Osteoblast (primary cell): Measurements from ENCODE around the gene RNF144A. TPM values are rescaled to one million over a fixed set of nuclear protein-coding genes. Genes with fewer than 3 reads are reported as not detected.

Experiments
- DNase-seq: peaks from one replicate; pipeline ENCODE4 v3.0.0; 2011; ENCODE audit warnings: low spot score, mixed read lengths; ENCODE audit not compliant: insufficient read length; ENCODE audit errors: missing footprints
- H2AFZ ChIP-seq: 2 replicates; pipeline ENCODE4 v1.6.0; 2011; ENCODE audit warnings: mild to moderate bottlenecking, low read length
- H3K27ac ChIP-seq: 2 replicates; pipeline ENCODE4 v1.5.1; 2011; ENCODE audit warnings: mild to moderate bottlenecking, low read depth, low read length, moderate library complexity
- H3K27me3 ChIP-seq: 2 replicates; pipeline ENCODE4 v1.6.0; 2012; ENCODE audit warnings: mild to moderate bottlenecking, control low read depth, inconsistent platforms, low read length, moderate library complexity; ENCODE audit not compliant: insufficient read depth
- H3K36me3 ChIP-seq: 2 replicates; pipeline ENCODE4 v1.5.1; 2011; ENCODE audit warnings: mild to moderate bottlenecking, low read length, control low read depth, moderate library complexity; ENCODE audit not compliant: insufficient read depth
- H3K4me1 ChIP-seq: 2 replicates; pipeline ENCODE4 v1.5.1; 2011; ENCODE audit warnings: mild to moderate bottlenecking, low read length, control low read depth, moderate library complexity; ENCODE audit not compliant: insufficient read depth
- H3K4me2 ChIP-seq: 2 replicates; pipeline ENCODE4 v1.6.0; 2011; ENCODE audit warnings: mild to moderate bottlenecking, low read length; ENCODE audit not compliant: insufficient read depth
- H3K4me3 ChIP-seq: fragments of 200-600 bp; sonication (generic); 3 replicates; pipeline ENCODE4 v1.5.1; 2012; ENCODE audit warnings: mild to moderate bottlenecking, low read length, inconsistent platforms; ENCODE audit not compliant: insufficient read depth
- H3K79me2 ChIP-seq: 2 replicates; pipeline ENCODE4 v1.6.0; 2012; ENCODE audit warnings: mild to moderate bottlenecking, low read length, control low read depth, inconsistent platforms; ENCODE audit not compliant: insufficient read depth
- H3K9me3 ChIP-seq: 2 replicates; pipeline ENCODE4 v1.5.1; 2011; ENCODE audit warnings: low read depth, low read length, control low read depth
- H4K20me1 ChIP-seq: 2 replicates; pipeline ENCODE4 v1.6.0; 2012; ENCODE audit warnings: mild to moderate bottlenecking, low read length, control low read depth; ENCODE audit not compliant: insufficient read depth
- total RNA-seq: library from RNA; depleted of rRNA; stranded (reverse); fragments of >200 nt; gene quantifications from 2 replicates; pipeline ENCODE4 v1.2.3, GENCODE V29; 2012
- TF ChIP-seq, protein P1 (sequence below): IDR thresholded peaks from 2 replicates; pipeline ENCODE4 v1.5.1; 2011; ENCODE audit warnings: mild to moderate bottlenecking, low read depth, low read length, moderate library complexity; ENCODE audit errors: extremely low read depth

The RNF144A gene
- total RNA-seq, 1 donor, result 15.9 TPM

DNA sequence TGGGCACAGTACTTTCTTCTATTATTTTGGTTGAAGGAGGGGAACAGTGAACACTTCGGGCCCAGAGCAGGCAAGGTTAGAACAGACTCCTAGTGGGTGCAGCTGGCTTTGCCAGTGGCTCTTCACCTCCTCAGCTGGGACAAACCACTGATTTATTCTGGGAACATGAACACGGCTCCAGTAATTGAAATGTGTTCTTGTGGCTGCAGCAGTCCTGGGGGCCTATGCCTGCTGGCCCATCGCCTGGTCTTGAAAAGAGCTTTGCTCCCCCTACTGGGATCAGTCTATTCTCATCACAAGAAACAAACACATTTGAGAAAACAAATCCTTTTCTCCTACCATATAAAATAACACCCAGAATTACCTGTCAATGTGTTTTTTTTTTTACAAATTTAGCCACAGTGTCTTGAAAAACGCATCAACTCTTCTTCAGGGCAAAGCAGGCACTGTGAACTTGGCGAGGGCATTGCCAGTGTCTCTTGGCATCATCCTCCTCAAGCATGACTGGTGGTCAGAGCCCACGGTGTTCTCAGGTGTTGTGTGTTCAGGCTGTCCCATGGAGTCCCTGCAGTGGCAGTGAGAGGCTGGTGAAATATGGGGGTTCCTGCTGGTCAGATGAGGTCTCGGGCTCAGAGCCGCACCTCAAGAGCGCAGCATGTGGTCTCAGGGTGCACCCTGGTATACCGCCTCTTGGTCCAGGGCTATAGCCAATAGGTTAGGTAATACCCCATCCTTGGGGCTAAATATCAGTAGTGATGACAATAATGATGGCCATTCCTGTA is 51.3 kb downstream of the RNF144A start:
- no peak overlapping the region for H3K4me2 ChIP-seq
- H3K79me2 ChIP-seq, result no peaks in the 10 kb centered on the region
- no peaks in the 10 kb centered on the region for H3K4me1 ChIP-seq
- H3K27me3 ChIP-seq, result no peaks in the 10 kb centered on the region
- H3K36me3 ChIP-seq, result no peaks in the 10 kb centered on the region
- H3K27ac ChIP-seq, result no peak overlapping the region
- no peaks in the 10 kb centered on the region for H4K20me1 ChIP-seq
- H2AFZ ChIP-seq, result no peak overlapping the region
- TF ChIP-seq, protein P1, sequence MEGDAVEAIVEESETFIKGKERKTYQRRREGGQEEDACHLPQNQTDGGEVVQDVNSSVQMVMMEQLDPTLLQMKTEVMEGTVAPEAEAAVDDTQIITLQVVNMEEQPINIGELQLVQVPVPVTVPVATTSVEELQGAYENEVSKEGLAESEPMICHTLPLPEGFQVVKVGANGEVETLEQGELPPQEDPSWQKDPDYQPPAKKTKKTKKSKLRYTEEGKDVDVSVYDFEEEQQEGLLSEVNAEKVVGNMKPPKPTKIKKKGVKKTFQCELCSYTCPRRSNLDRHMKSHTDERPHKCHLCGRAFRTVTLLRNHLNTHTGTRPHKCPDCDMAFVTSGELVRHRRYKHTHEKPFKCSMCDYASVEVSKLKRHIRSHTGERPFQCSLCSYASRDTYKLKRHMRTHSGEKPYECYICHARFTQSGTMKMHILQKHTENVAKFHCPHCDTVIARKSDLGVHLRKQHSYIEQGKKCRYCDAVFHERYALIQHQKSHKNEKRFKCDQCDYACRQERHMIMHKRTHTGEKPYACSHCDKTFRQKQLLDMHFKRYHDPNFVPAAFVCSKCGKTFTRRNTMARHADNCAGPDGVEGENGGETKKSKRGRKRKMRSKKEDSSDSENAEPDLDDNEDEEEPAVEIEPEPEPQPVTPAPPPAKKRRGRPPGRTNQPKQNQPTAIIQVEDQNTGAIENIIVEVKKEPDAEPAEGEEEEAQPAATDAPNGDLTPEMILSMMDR, result no peak
- no peaks in the 10 kb centered on the region for H3K9me3 ChIP-seq
- no peak overlapping the region for H3K4me3 ChIP-seq
- no peak for DNase-seq

DNA sequence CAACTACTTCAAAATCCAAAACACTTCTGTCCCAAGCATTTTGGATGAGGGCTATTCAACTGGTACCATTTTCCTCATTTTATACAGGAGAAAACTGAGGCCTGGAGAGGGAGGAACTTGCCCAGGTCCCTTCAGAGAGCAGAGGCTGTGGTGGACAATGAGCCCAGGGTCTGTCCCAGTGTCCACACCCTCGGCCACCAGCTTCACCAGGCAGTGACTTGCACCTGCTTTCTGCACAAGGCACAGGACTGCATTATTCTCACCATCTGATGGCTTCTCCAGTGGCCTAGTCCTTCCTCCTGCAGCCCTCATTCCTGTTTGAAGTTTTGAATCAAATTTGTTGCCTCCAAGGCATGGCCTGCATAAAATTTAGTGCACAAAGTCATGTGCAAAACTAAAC is 53.3 kb downstream of the RNF144A start:
- Histone ChIP-seq H3K36me3 (no peaks in the 10 kb centered on the region), H3K4me3 (no peak overlapping the region), H3K27ac (no peak overlapping the region), H3K4me1 (no peaks in the 10 kb centered on the region), H3K27me3 (no peaks in the 10 kb centered on the region), H4K20me1 (no peaks in the 10 kb centered on the region), H3K4me2 (no peak overlapping the region), H3K79me2 (no peaks in the 10 kb centered on the region), H2AFZ (no peak overlapping the region), H3K9me3 (no peaks in the 10 kb centered on the region)
- no peak for DNase-seq
- TF ChIP-seq, protein P1, result no peak

DNA sequence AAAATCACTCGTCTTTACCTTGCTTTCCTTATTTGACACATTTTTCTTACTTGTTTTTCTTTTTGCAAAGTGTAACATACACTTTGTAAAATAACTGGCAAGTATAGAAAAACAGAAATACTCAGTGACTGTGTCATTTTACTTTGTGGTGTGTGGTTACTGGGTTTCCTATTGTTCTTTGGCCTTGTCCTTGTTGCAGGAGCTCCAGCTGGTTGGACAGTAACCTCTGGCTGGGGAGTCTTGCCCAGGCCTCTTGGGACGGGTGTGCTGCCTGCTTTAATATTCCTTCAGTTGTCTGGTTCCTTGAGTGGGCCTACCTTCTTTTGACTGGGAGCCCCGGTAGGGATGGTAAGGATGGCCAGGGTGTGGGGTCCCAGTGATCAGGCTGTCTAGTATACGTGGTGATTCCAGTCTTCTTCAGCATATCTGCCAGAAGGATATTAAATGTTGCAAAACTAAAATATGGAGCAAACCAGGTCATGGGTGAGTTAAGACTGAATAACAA is 53.8 kb downstream of the RNF144A start:
- no peak overlapping the region for H3K4me3 ChIP-seq
- TF ChIP-seq, protein P1, result no peak
- no peaks in the 10 kb centered on the region for H3K27me3 ChIP-seq
- H4K20me1 ChIP-seq, result no peaks in the 10 kb centered on the region
- H2AFZ ChIP-seq, result no peak overlapping the region
- no peak overlapping the region for H3K4me2 ChIP-seq
- no peaks in the 10 kb centered on the region for H3K4me1 ChIP-seq
- H3K9me3 ChIP-seq, result no peaks in the 10 kb centered on the region
- DNase-seq, result no peak
- H3K27ac ChIP-seq, result no peak overlapping the region
- H3K79me2 ChIP-seq, result no peaks in the 10 kb centered on the region
- H3K36me3 ChIP-seq, result no peaks in the 10 kb centered on the region

DNA sequence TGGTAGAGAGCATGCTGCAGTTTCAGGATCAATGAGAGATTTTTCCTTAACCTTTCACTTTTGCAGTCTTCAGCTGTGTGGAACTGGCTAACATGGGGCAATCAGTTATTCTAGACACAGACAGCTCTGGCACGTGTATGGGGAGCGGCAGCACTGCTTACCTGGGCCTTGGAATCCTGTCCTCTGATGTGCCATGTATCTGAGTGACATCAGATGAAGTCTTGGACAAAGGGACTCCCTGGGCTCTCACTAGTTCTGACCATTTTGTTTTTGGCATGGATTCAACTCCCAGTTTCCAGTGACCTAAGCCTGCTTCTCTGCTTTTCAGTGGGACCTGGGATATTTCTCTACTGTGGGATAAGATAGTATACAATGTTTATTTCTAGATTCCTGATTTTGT is 54.3 kb downstream of the RNF144A start:
- Histone ChIP-seq H3K27ac (no peak overlapping the region), H3K36me3 (no peaks in the 10 kb centered on the region), H2AFZ (no peak overlapping the region), H4K20me1 (no peaks in the 10 kb centered on the region), H3K4me3 (no peak overlapping the region), H3K79me2 (no peaks in the 10 kb centered on the region), H3K4me1 (no peaks in the 10 kb centered on the region), H3K27me3 (no peaks in the 10 kb centered on the region), H3K9me3 (no peaks in the 10 kb centered on the region), H3K4me2 (no peak overlapping the region)
- DNase-seq, result no peak
- TF ChIP-seq, protein P1, result no peak
